ENCODE results near the gene DHRS11.
A peak's percentile ranks its signal among the peaks of the same experiment; 100 is the strongest.

DHRS11 gene

GRCh38 chr17:36591434-36592315, at the start of gene DHRS11:
TSS of gene DHRS11 (plus strand) at chr17:36591879. CDS start at chr17:36592010, 131 bp downstream.
- DNase-seq (ENCODE audit: low read depth) = peak; percentile 68

- DNase-seq (ENCODE audit: low read depth) = no peak
Measured at GRCh38 chr17:36542755-36543154, 48.9 kb upstream of the DHRS11 start.

DNA sequence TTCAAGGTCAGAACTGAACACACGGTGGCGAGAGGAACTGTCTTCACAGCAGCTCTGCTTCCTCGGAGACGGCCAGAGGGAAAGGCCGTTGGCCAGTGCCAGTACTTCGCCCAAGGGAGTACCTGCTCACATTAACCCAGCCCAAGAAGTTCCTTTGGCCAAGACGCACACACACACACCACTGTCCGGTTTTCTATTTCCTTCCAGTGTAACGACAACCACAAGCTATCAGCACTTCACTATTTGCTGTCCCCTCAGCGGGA, 47.7 kb upstream of the DHRS11 start:
- DNase-seq (ENCODE audit: low read depth) = peak; percentile 67

DNA sequence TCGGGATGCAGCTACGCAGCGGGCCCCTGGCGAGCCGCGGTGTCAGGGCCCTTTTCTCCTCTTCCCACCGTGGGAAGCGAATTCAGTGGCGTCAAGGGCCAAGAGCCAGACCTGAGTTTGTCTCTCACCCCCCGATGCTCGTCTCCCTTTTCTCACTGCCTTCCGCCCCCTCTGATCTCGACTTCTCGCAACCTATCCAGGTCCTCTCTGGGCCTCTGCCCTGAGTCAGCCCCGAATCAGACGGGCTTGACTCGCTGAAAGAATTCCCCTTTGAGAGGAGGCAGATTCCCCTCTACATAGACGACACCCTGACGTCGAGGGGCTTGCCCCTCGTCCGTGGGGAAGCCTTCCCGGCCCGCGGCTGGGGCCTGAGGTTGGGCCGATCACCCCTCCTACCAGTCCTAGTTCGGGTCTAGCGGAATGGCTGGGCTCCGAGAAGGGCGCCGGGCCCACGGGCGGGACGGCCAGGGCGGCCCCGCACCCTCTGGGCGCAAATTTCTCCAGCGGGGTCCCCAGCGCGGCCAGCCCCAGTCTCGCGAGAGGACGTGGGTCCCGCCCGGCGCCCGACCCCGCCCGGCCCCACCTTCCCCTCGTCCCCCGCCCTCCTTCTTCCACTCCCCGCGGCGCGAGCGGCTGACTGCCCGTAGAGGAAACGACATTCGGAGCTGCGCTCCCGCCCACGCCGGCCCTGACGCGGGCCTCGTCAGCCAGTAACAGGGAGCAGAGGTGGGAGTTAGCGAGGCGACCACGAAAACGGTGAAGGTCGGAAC, 47.2 kb upstream of the DHRS11 start, which contains the start of gene GGNBP2:
Gene GGNBP2, plus strand, starts transcription at position 613 of the 770 bp plus-strand sequence. CDS start 806 bp downstream, outside the sequence.
- DNase-seq (ENCODE audit: low read depth) = peak; percentile 96

DNA sequence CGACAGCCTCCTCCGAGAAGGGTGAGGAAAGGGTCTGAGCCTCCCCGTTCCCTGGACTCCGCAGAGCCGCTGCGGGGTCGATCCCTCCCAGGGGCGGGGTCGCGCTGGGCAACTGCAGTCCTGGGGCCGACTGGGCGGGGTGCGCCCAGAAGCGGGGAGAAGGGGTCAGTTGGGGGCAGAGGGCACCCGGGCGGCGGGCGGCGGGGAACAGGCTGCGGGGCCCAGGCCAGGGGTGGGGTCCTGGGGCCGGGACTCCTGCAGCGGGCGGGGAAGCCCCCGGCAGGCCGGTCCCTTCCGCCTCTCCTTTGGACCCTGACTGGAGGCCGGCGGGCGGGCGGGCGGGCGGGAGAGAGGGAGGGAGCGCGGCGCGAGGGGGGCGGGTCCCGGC, 46.6 kb upstream of the DHRS11 start:
- DNase-seq (ENCODE audit: low read depth) = no peak

GRCh38 chr17:36545465-36546417, 45.9 kb upstream of the DHRS11 start:
- DNase-seq (ENCODE audit: low read depth) = peak; percentile 98

GRCh38 chr17:36546418-36547093, 45.1 kb upstream of the DHRS11 start:
- peak; percentile 10 for DNase-seq (ENCODE audit: low read depth)

- no peak for DNase-seq (ENCODE audit: low read depth)
Measured at GRCh38 chr17:36547776-36548175, 43.9 kb upstream of the DHRS11 start.

GRCh38 chr17:36550491-36551417, 40.9 kb upstream of the DHRS11 start:
- DNase-seq (ENCODE audit: low read depth) = no peak

DNA sequence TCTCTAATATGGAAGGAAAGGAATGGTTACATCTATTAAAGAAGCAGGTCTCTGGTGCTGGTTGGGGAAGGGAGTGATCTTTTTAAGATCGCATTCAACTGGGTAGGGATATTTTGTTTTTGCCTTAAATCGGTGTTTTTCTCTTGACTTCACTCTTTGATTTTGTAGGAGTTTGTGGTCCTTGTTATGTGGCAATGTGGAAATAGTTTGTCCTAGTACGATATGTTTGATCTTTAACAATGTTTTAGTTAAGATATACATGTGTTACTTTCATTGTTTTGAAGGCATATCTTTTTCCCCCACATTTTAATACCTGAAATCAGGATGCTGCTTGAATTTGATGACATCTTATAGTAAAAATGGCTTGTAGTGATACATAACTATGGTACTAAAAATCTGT, 38.2 kb upstream of the DHRS11 start:
- no peak for DNase-seq (ENCODE audit: low read depth)

- DNase-seq (ENCODE audit: low read depth) = peak; percentile 27
Measured at GRCh38 chr17:36566081-36566480, 25.6 kb upstream of the DHRS11 start.

DNA sequence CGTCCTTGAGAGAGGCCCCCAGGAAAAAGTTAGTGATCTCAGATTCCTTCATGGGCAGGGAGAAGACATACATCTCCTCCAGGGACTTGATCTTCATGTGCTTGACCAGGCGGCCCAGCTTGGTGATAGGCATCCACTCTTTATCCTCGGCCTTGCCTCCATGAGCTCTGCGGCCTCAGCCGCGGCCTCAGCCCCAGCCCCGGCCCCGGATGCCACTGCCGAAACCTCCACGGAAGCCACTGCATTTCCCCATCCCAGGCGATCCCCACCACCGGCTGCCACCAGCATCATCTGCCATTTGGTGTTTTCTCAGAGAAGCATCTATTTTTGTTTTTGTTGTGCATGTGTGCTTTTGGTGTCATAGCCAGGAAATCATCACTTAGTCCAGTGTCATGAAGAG, 16.7 kb upstream of the DHRS11 start:
- no peak for DNase-seq (ENCODE audit: low read depth)

GRCh38 chr17:36576793-36577192, 14.9 kb upstream of the DHRS11 start:
- no peak for DNase-seq (ENCODE audit: low read depth)

DNA sequence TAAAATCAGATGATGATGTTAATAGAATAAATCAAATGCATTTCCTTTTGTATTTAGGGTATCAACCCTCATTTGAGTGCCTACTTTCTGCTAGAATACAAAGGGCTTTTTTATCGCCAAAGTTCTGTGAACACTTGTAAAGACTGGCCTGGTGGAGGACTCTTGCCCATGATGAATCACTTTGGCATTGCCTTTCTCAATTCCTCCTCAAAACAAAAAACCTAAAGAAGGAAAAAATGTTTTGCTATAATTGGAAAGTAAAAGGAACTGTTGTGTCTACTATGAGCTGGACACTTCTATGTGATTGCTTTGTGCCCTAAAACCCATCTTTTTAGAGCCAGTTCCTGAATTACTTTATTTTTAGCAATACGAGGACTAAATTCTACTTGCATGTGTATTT, 13.0 kb upstream of the DHRS11 start:
- peak; percentile 50 for DNase-seq (ENCODE audit: low read depth)

- DNase-seq (ENCODE audit: low read depth) = no peak
Measured at GRCh38 chr17:36583787-36584186, 7.9 kb upstream of the DHRS11 start.

GRCh38 chr17:36586138-36586537, 5.5 kb upstream of the DHRS11 start:
- DNase-seq (ENCODE audit: low read depth) = no peak

DNA sequence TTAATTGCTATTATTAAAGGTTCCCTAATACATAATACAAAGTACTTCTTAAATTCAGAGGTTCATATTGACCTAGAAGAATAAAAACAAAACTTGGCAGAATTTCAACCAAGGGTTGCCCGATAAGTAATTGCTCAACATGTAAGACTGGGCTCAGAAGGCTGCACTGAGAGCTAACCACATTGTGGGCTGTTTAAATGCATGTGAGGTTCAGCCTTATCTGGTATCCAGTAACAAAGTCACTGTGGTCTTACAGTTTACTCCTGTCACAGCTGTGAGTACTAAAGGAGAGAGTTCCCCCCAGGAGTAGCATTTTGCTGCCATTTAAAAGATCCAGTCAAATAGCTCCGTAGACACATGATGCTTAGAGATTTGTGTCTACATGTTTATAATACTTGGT, 1.6 kb upstream of the DHRS11 start:
- DNase-seq (ENCODE audit: low read depth) = peak; percentile 84

DNA sequence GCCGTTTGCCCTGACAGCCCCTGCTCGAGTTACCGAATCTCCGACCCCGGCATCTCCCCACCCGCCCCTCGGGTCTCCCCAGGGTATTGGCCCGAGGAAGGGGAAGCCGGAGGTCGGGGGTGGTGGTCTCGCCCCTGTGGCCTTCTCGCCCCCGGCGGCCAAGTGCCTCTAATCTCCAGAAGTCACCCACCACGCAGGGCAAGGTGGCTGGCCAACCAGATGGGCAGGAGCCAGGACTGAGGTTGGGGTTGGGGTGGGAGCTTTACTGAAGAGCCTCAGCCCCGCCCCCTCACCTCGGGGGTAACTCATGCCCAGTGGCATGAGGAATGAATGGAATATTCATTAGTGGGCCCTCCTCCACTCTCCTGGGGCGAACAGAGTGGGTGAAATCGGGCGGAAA, 637 bp downstream of the DHRS11 start:
- DNase-seq (ENCODE audit: low read depth) = peak; percentile 15

GRCh38 chr17:36592716-36593321, 1.1 kb downstream of the DHRS11 start:
- DNase-seq (ENCODE audit: low read depth) = no peak

Measured in iris pigment epithelial cell (primary cell).